ENCODE data around the gene BPIFB1. TPM values are rescaled to one million over a fixed set of nuclear protein-coding genes. Genes with fewer than 3 reads are reported as not detected.

Gene BPIFB1
- total and polyA plus RNA-seq, 10 of the 15 experiments (the other 5 are each of a cell fraction or from before 2014, with no cell fraction given) = 0.13 TPM; not detected in 9

GRCh38 chr20:33303595-33303994, 20.6 kb downstream of the BPIFB1 start:
- no peak overlapping the region for H3K27ac ChIP-seq (ENCODE audit: control insufficient read depth, insufficient read depth)
- RAD21 ChIA-PET (ENCODE audit: unreplicated experiment) = no interaction called here
- no peak for DNase-seq (ENCODE audit: low read depth, low spot score)
- no peaks in the 10 kb centered on the region for H4K20me1 ChIP-seq (ENCODE audit: control insufficient read depth, insufficient read depth)
- no peak overlapping the region for H3K4me2 ChIP-seq (ENCODE audit: control insufficient read depth, insufficient read depth)
- CTCF ChIA-PET = interaction anchor here (0.8 kb wide), 1 partner anchor 10 kb away, joined by 3 read pairs; no protein-coding TSS in a partner anchor
- no peak overlapping the region for H3K4me3 ChIP-seq
- peaks cover 0 to 2% of the 10 kb centered on the region in 2 experiments; a peak in 2 of 4 replicates for H3K27me3 ChIP-seq (replicated peaks in 1 of 2; ENCODE audit: control insufficient read depth in 2 of 2, insufficient read depth in 2 of 2, low read length in 1 of 2)
- ATAC-seq = no peak
- WGBS (ENCODE audit: insufficient coverage, insufficient replicate concordance, low lambda C conversion rate, missing lambda C conversion rate) = 75% methylated on average over 6 of the region's 6 CpGs
- intact Hi-C loops (cut with micrococcal nuclease; ENCODE audit: unreplicated experiment) (no loop called here), in situ Hi-C loops (cut with MboI) (no loop called here)
- no peak overlapping the region for H2AFZ ChIP-seq (ENCODE audit: control insufficient read depth, low read depth, low read length)
- no peak for FAIRE-seq
- SMC1A ChIA-PET (ENCODE audit: uncharacterized antibody, unreplicated experiment) = no interaction called here
- no peaks in the 10 kb centered on the region; the same call in 2 of the 3 replicates for H3K9me3 ChIP-seq (replicated peaks; ENCODE audit: control insufficient read depth, insufficient read depth, low read length)
- BruUV-seq (replicated peaks) = no TSS peak
- no peak overlapping the region for H3K9ac ChIP-seq (ENCODE audit: control insufficient read depth, insufficient read depth, low read length)
- no peaks in the 10 kb centered on the region for H3K79me2 ChIP-seq (ENCODE audit: control insufficient read depth, insufficient read depth, low read length)
- TF ChIP-seq E4F1 (IDR thresholded peaks at IDR 0.05; ENCODE audit: borderline replicate concordance, partially characterized antibody) (no peak), IKZF2 (IDR thresholded peaks at IDR 0.05) (no peak), NFYA (IDR thresholded peaks at IDR 0.05; ENCODE audit: borderline replicate concordance, low read depth, low read length) (no peak), ZNF24 (IDR thresholded peaks at IDR 0.05) (no peak), BCL11A (IDR thresholded peaks at IDR 0.05; ENCODE audit: low read depth, low read length) (no peak), RAD51 (IDR thresholded peaks at IDR 0.05) (no peak), PAX8 (IDR thresholded peaks at IDR 0.05) (no peak), CHD1 (IDR thresholded peaks at IDR 0.05; ENCODE audit: low read depth, low read length) (no peak)
- POLR2A ChIA-PET = no interaction called here
- H3K4me1 ChIP-seq (ENCODE audit: control insufficient read depth, insufficient read depth, low read length) = no peaks in the 10 kb centered on the region
- no peaks in the 10 kb centered on the region for H3K36me3 ChIP-seq (ENCODE audit: control insufficient read depth in 2 of 2, insufficient read depth in 2 of 2, low read length in 1 of 2)
